Prostate gland (tissue), 2 donors: Measurements from ENCODE around the gene TMEM235. TPM values are rescaled to one million over a fixed set of nuclear protein-coding genes. Genes with fewer than 3 reads are reported as not detected.
A peak's percentile ranks its signal among the peaks of the same experiment; 100 is the strongest.

ENCODE experiments used
- DNase-seq: peaks from one replicate; pipeline ENCODE4 v3.0.0-alpha.2; 2019; ENCODE audit warnings: low spot score
- H3K27ac ChIP-seq, 2 donors: fragments of 200-600 bp; sonication (generic); 2 replicates each; pipeline ENCODE4 v1.5.1; 2017 to 2019
- H3K27me3 ChIP-seq: fragments of 200-600 bp; sonication (generic); replicated peaks from 2 replicates; pipeline ENCODE4 v1.5.1; 2019; ENCODE audit not compliant: insufficient read depth
- H3K36me3 ChIP-seq, 2 donors: fragments of 200-600 bp; sonication (generic); 1 replicate in 1 of 2; 2 replicates in 1 of 2; pipeline versions ENCODE4 v1.5.1 to v1.8.1; 2017 to 2019
- H3K4me1 ChIP-seq: fragments of 200-600 bp; sonication (generic); replicated peaks from 2 replicates; pipeline ENCODE4 v1.5.1; 2019
- H3K4me3 ChIP-seq, 2 donors: fragments of 200-600 bp; sonication (generic); 2 replicates each; pipeline ENCODE4 v1.5.1; 2017 to 2019
- H3K9me3 ChIP-seq: fragments of 200-600 bp; sonication (generic); 2 replicates; pipeline ENCODE4 v1.5.1; 2017
- POLR2A ChIP-seq: fragments of 450-650 bp; IDR thresholded peaks from one replicate; pipeline ENCODE4 v1.6.1; 2016; ENCODE audit warnings: antibody characterized with exemption, mild to moderate bottlenecking
- POLR2AphosphoS5 ChIP-seq: sonication (generic); formaldehyde crosslinking; IDR thresholded peaks from one replicate; pipeline ENCODE4 v1.6.1; 2017; ENCODE audit warnings: antibody characterized with exemption
- WGBS: methylation state at CpG from one replicate; pipeline ENCODE4 v1.1.5; 2018; 5-methylcytosine and 5-hydroxymethylcytosine counted together
- intact Hi-C: fragments of 100-400 bp; cut with DNase I; formaldehyde crosslinking; loops from one replicate; pipeline ENCODE4 v1.14.2; 2022
- total RNA-seq, 2 donors: library from RNA; depleted of rRNA; stranded (reverse); fragments of >200 nt; gene quantifications; one replicate each; pipeline ENCODE4 v1.1.0, GENCODE V29; 2016
- TF ChIP-seq, protein P1 (sequence below), 4 experiments: fragments of 200-600 bp in 2 of 4; fragments of 450-650 bp in 2 of 4; sonication (generic) in 2 of 4; IDR thresholded peaks; 1 replicate in 3 of 4; 2 replicates in 1 of 4; pipeline ENCODE4 v1.5.1; 2016 to 2019; ENCODE audit warnings: antibody characterized with exemption in 4 of 4, mild to moderate bottlenecking in 2 of 4, moderate library complexity in 2 of 4

The TMEM235 gene
- total RNA-seq, 2 donors from 2014 or later = not detected

DNA sequence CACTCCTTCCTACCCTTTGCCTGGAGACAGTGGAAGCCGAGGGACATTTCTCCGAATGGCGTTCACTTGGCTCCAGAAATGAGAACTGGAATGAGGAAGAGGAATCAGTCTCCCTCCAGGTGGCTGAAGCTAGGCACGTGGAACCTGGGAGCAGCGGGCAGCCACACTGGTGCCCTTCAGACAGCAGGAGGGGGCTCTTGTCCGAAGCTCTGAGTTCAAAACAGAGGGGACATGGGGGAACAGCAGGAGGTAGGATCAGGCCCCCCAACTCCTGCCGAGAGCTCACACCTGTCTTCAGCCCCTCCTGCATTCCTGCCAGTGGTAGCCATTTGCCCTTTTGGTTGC, 41.5 kb downstream of the TMEM235 start:
- intact Hi-C loops = no loop called here
- TF ChIP-seq, protein P1, sequence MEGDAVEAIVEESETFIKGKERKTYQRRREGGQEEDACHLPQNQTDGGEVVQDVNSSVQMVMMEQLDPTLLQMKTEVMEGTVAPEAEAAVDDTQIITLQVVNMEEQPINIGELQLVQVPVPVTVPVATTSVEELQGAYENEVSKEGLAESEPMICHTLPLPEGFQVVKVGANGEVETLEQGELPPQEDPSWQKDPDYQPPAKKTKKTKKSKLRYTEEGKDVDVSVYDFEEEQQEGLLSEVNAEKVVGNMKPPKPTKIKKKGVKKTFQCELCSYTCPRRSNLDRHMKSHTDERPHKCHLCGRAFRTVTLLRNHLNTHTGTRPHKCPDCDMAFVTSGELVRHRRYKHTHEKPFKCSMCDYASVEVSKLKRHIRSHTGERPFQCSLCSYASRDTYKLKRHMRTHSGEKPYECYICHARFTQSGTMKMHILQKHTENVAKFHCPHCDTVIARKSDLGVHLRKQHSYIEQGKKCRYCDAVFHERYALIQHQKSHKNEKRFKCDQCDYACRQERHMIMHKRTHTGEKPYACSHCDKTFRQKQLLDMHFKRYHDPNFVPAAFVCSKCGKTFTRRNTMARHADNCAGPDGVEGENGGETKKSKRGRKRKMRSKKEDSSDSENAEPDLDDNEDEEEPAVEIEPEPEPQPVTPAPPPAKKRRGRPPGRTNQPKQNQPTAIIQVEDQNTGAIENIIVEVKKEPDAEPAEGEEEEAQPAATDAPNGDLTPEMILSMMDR (IDR thresholded peaks at IDR 0.05) = peak in 1 of 4 experiments; percentile 8
- TF ChIP-seq POLR2AphosphoS5 = no peak
- H3K27me3 ChIP-seq = no peaks in the 10 kb centered on the region
- peak overlapping the region; percentile 41 to 66 for H3K27ac ChIP-seq
- peak overlapping the region in 1 of 2 donors; percentile 5 for H3K4me3 ChIP-seq
- no peaks in the 10 kb centered on the region for H3K9me3 ChIP-seq
- DNase-seq = no peak
- H3K36me3 ChIP-seq = no peaks in the 10 kb centered on the region
- 18% methylated on average over 7 of the region's 7 CpGs for WGBS
- H3K4me1 ChIP-seq = no peaks in the 10 kb centered on the region

DNA sequence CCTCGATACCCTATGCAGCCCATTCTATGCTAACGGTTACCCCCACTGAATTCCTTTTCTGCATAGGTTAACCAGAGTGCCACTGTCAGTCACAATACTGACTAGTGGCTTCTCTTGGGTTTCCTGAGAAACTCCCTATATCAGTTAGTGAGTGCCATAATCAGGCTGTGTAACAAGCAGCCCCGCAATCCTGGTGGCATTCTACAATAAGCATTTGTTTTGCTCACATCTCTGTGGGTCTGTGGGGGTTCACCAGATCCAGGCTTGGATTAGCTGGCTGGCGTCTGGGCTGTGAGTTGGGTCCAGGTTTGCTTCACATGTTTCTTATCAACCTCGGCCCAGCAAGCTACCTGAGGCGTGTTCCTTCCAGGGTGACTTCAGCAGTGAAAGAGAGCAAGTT, 42.4 kb downstream of the TMEM235 start:
- no peaks in the 10 kb centered on the region for H3K4me1 ChIP-seq
- intact Hi-C loops = no loop called here
- no peak overlapping the region for H3K4me3 ChIP-seq
- H3K36me3 ChIP-seq = no peaks in the 10 kb centered on the region
- 94% methylated on average over 6 of the region's 6 CpGs for WGBS
- TF ChIP-seq POLR2AphosphoS5 (no peak), POLR2A (no peak)
- TF ChIP-seq, protein P1 (IDR thresholded peaks at IDR 0.05) = no peak
- H3K27me3 ChIP-seq = no peaks in the 10 kb centered on the region
- no peak overlapping the region for H3K27ac ChIP-seq
- H3K9me3 ChIP-seq = no peaks in the 10 kb centered on the region
- DNase-seq = no peak

DNA sequence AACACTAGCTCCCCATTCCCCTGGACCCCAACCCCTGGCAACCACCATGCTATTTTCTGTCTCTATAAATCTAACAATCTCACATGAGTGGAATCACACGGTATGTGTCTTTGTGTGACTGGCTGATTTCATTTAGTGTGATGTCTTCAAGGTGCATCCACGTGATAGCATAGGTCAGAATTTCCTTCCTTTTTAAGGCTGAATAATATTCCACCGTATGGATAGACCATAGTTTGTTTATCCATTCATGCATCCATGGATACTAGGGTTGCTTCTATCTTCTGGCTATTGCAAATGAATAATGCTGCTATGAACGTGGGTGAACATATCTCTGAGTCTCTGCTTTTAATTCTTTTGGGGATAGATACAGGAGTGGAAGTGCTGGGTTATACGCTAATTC, 43.9 kb downstream of the TMEM235 start:
- Histone ChIP-seq H3K27me3 (no peaks in the 10 kb centered on the region), H3K9me3 (no peaks in the 10 kb centered on the region), H3K36me3 (no peaks in the 10 kb centered on the region), H3K4me1 (no peaks in the 10 kb centered on the region), H3K27ac (no peak overlapping the region), H3K4me3 (no peak overlapping the region)
- DNase-seq = no peak
- TF ChIP-seq, protein P1 (IDR thresholded peaks at IDR 0.05) = no peak
- TF ChIP-seq POLR2A = no peak
- TF ChIP-seq POLR2AphosphoS5 = no peak
- WGBS = 92% methylated on average over 5 of the region's 5 CpGs
- intact Hi-C loops = no loop called here

DNA sequence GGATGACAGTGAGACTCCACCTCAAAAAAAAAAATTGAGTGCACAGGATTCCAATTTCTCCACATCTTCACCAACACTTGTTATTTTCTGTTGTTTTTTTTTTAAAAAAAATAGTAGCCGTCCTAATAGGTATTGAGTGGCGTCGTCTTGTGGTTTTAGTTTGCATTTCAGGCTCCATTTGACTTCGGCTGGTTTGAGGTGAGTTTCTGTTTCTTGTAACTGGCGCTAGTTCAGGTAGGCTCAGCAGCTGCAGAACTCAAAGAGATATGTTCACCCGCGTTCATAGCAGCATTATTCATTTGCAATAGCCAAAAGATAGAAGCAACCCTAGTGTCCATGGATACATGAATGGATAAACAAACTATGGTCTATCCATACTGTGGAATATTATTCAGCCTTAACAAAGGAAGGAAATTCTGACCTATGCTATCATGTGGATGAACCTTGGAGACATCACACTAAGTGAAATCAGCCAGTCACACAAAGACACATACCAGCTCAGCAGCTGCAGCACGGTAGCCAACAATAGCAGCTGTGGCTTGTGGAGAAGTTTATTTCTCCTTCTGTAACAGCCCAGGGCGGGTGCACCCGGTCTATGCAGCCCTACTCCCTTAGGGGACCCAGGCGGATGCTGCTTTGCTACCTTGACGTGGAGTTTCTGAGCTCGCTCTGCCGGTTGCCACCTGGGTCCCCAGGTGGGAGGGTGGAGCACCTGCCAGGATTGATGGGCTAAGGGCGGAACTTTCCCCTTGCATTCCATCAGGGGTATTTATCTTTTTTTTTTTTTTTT, 44.9 kb downstream of the TMEM235 start:
- intact Hi-C loops = no loop called here
- WGBS = 78% methylated on average over 15 of the region's 15 CpGs
- TF ChIP-seq, protein P1 (IDR thresholded peaks at IDR 0.05) = no peak
- TF ChIP-seq POLR2A (no peak), POLR2AphosphoS5 (no peak)

DNA sequence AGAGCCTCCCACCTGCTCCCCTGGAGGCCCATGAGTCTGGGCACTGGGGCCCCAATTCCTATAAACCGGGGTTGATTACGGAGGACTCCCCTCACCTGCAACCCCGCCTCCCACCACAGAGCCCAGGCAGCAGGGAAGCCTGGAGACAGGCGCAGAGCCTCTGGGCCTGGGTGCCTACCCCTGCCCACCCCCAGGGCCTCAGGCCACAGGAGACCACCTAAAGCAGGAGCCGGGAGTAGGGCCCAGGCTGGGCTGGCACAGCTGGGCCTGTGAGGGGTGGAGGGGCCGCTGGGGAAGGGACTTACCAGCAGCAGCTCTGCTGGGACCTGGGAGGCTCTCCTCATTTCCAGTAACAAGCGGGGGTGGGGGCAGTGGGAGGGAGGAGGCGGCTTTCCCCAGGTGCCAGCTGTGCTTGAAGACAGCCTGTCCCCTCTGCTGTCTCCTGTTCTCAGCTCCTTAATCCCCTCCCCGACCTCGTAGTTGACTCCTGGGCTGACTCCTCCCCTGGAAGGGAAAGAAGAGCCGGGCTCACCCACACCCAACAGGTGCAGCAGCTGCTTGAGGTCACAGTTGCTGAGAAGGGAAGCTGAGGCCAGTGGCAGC, 46.8 kb downstream of the TMEM235 start:
- intact Hi-C loops = no loop called here
- Histone ChIP-seq H3K27ac (no peak overlapping the region), H3K4me1 (no peaks in the 10 kb centered on the region), H3K27me3 (no peaks in the 10 kb centered on the region), H3K36me3 (no peaks in the 10 kb centered on the region), H3K4me3 (no peak overlapping the region), H3K9me3 (no peaks in the 10 kb centered on the region)
- no peak for TF ChIP-seq POLR2AphosphoS5
- TF ChIP-seq, protein P1 (IDR thresholded peaks at IDR 0.05) = no peak
- TF ChIP-seq POLR2A = no peak
- WGBS = 59% methylated on average over 10 of the region's 11 CpGs
- no peak for DNase-seq

More for the DNA sequence above, 44.9 kb downstream of the TMEM235 start:
- no peaks in the 10 kb centered on the region for H3K9me3 ChIP-seq
- no peak for DNase-seq
- no peaks in the 10 kb centered on the region for H3K36me3 ChIP-seq
- H3K4me1 ChIP-seq = no peaks in the 10 kb centered on the region
- no peak overlapping the region for H3K27ac ChIP-seq
- H3K27me3 ChIP-seq = no peaks in the 10 kb centered on the region
- H3K4me3 ChIP-seq = no peak overlapping the region
